K562 (cell line): ENCODE measurements around the gene PHETA1. TPM values are rescaled to one million over a fixed set of nuclear protein-coding genes. Genes with fewer than 3 reads are reported as not detected.
A peak's percentile ranks its signal among the peaks of the same experiment; 100 is the strongest.

Experiments used
- ELK3 ChIP-seq: fragments of 450-650 bp; formaldehyde crosslinking; IDR thresholded peaks from 2 replicates; pipeline ENCODE4 v1.4.0; 2020; ENCODE audit warnings: mild to moderate bottlenecking
- GTF3C2 ChIP-seq: IDR thresholded peaks from 3 replicates; pipeline ENCODE4 v1.6.1; 2011; ENCODE audit warnings: borderline replicate concordance, mild to moderate bottlenecking, moderate library complexity; ENCODE audit not compliant: insufficient read length; ENCODE audit errors: extremely low read depth
- HMG20A ChIP-seq: fragments of 450-650 bp; formaldehyde crosslinking; conservative IDR thresholded peaks from 2 replicates; pipeline ENCODE4 v1.4.0; 2020; ENCODE audit warnings: mild to moderate bottlenecking, mixed read lengths
- MCM7 ChIP-seq, 2 experiments: fragments of 450-650 bp; IDR thresholded peaks; 2 replicates each; pipeline ENCODE4 v1.6.1; 2016 to 2018
- MEF2A ChIP-seq: IDR thresholded peaks from 2 replicates; pipeline ENCODE4 v1.6.1; 2011; ENCODE audit warnings: low read depth, mild to moderate bottlenecking, low read length, moderate library complexity; ENCODE audit not compliant: control insufficient read depth
- POLR3G ChIP-seq: IDR thresholded peaks from 2 replicates; pipeline ENCODE4 v1.6.1; 2011; ENCODE audit not compliant: insufficient read length, insufficient replicate concordance; ENCODE audit errors: extremely low read depth
- RBFOX2 ChIP-seq: fragments of 200-400 bp; formaldehyde crosslinking; IDR thresholded peaks from 2 replicates; pipeline ENCODE4 v1.6.1; 2017; ENCODE audit warnings: low read depth, mild to moderate bottlenecking, low read length, moderate library complexity
- SIN3A ChIP-seq, 2 experiments: fragments of 150-350 bp in 1 of 2; IDR thresholded peaks; 2 replicates each; pipeline ENCODE4 v1.6.1; 2011 to 2016; ENCODE audit warnings: borderline replicate concordance in 2 of 2, low read depth in 2 of 2, low read length in 2 of 2, mild to moderate bottlenecking in 2 of 2, moderate library complexity in 2 of 2; ENCODE audit not compliant: control insufficient read depth in 1 of 2
- SMARCA4 ChIP-seq: fragments of 450-650 bp; IDR thresholded peaks from 2 replicates; pipeline ENCODE4 v1.6.1; 2016
- TCF7L2 ChIP-seq: fragments of 150-350 bp; IDR thresholded peaks from 2 replicates; pipeline ENCODE4 v1.6.1; 2016; ENCODE audit warnings: low read depth, mild to moderate bottlenecking, low read length, moderate library complexity
- ZFP36 ChIP-seq: fragments of 150-350 bp; IDR thresholded peaks from 2 replicates; pipeline ENCODE4 v1.6.1; 2018; ENCODE audit warnings: low read length, low read depth; ENCODE audit not compliant: partially characterized antibody
- ZNF695 ChIP-seq: fragments of 450-650 bp; formaldehyde crosslinking; IDR thresholded peaks from 2 replicates; pipeline ENCODE4 v1.4.0; 2020; ENCODE audit warnings: mild to moderate bottlenecking, moderate library complexity
- polyA plus RNA-seq, 8 experiments: library from polyadenylated mRNA; depleted of rRNA in 4 of 8; stranded (reverse) in 5 of 8; unstranded in 3 of 8; fragments of >200 nt; fragmentation: Nextera tagmentation in 2 of 8; fragmentation: Illumina TruSeq in 1 of 8; extraction: Ambion mirVana in 2 of 8; extraction: Trizol in 1 of 8; gene quantifications; 2 replicates each; pipeline versions ENCODE4 v1.2.1 to v1.2.3, GENCODE V29; 2011 to 2014; ENCODE audit warnings: inconsistent platforms in 1 of 8, missing spikeins in 1 of 8
- total RNA-seq, 7 experiments: library from RNA; depleted of rRNA in 6 of 7; stranded (reverse); fragments of >200 nt in 6 of 7; fragmentation: Illumina TruSeq in 2 of 7; extraction: Trizol in 2 of 7; gene quantifications; 2 replicates each; pipeline versions ENCODE4 v1.2.1 to v1.2.3, GENCODE V29; 2011 to 2021; ENCODE audit warnings: low replicate concordance in 1 of 7
- TF ChIP-seq, protein P1 (sequence below): fragments of 250-450 bp; sonication (Bioruptor Pico); IDR thresholded peaks from 2 replicates; pipeline ENCODE4 v1.8.0; 2022; ENCODE audit warnings: inconsistent platforms, mild to moderate bottlenecking, moderate library complexity, borderline replicate concordance
- TF ChIP-seq, protein P2 (sequence below): fragments of 450-650 bp; formaldehyde crosslinking; IDR thresholded peaks from 2 replicates; pipeline ENCODE4 v1.4.0; 2022; ENCODE audit warnings: mild to moderate bottlenecking, moderate library complexity

Gene PHETA1
- total and polyA plus RNA-seq, 9 of the 15 experiments (the other 6 are each of a cell fraction or from before 2014, with no cell fraction given) = 0.03 to 12.4 (median 3.0) TPM

DNA sequence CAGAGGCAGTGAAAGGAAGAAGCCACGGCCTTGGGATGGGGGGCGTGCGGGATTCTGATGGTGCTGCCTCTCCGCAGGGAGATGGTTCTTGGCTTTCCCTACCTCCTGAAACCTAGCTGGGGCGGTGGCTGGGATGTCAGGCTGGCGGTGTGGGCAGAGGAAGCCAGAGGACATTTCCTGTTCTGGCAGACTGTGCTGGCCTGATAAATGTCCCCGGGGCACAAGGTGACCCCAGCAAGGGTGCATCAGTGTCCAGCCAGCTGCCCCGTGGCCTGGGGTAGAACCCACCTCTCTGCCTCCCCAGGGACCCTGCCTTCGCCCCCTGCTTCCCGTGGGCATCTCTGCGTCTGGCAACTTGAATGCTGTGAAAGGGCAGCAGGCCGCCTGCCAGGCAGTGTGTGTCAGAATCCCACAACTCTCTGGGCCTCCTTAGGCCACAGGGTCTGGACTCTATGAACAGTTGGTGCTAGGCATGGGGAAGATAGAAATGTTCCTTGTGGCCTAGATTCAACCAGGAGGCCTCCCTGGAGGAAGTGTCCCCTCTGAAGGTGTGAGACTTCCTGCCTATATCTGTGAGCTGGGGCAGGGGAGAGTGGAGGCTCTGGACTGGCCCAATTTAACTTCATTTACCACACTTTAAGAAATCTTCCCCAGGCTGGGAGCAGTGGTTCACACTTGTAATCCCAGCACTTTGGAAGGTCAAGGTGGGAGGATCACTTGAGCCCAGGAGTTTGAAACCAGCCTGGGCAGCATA lies 41.7 kb upstream of the PHETA1 start (continued):
- TF ChIP-seq, protein P1, sequence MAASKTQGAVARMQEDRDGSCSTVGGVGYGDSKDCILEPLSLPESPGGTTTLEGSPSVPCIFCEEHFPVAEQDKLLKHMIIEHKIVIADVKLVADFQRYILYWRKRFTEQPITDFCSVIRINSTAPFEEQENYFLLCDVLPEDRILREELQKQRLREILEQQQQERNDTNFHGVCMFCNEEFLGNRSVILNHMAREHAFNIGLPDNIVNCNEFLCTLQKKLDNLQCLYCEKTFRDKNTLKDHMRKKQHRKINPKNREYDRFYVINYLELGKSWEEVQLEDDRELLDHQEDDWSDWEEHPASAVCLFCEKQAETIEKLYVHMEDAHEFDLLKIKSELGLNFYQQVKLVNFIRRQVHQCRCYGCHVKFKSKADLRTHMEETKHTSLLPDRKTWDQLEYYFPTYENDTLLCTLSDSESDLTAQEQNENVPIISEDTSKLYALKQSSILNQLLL (CRISPR knock-in tag) = no peak
- TF ChIP-seq ZNF695 (CRISPR knock-in tag) = no peak
- peak; percentile 2; the same call in 1 of the 2 replicates for TF ChIP-seq RBFOX2
- TF ChIP-seq, protein P2, sequence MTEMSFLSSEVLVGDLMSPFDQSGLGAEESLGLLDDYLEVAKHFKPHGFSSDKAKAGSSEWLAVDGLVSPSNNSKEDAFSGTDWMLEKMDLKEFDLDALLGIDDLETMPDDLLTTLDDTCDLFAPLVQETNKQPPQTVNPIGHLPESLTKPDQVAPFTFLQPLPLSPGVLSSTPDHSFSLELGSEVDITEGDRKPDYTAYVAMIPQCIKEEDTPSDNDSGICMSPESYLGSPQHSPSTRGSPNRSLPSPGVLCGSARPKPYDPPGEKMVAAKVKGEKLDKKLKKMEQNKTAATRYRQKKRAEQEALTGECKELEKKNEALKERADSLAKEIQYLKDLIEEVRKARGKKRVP (CRISPR knock-in tag) = no peak
- TF ChIP-seq POLR3G = no peak
- TF ChIP-seq GTF3C2 = peak; percentile 25
- no peak for TF ChIP-seq MEF2A
- TF ChIP-seq ELK3 = no peak
- TF ChIP-seq HMG20A = no peak
- TF ChIP-seq MCM7 (IDR thresholded peaks at IDR 0.05) = no peak
- no peak for TF ChIP-seq TCF7L2
- TF ChIP-seq SIN3A (IDR thresholded peaks at IDR 0.05; ENCODE audit: borderline replicate concordance in 2 of 2, control insufficient read depth in 1 of 2, low read depth in 2 of 2, low read length in 2 of 2) = no peak
- TF ChIP-seq SMARCA4 = no peak
- TF ChIP-seq ZFP36 = peak; percentile 99
